NCI-H524 treated with DMSO at 0.1 percent for 48 hours (cell line): ENCODE measurements around the gene LORICRIN.

Experiments used
- DNase-seq: peaks from one replicate; lab custom pipeline; 2025; lab: John Stamatoyannopoulos, UW

Gene LORICRIN

GRCh38 chr1:153250166-153250565 lies 9.3 kb upstream of the LORICRIN start:
- DNase-seq: no peak

- DNase-seq: no peak
Observed at GRCh38 chr1:153251087-153251486, 8.4 kb upstream of the LORICRIN start.

GRCh38 chr1:153251562-153251961 lies 7.9 kb upstream of the LORICRIN start:
- DNase-seq: no peak

GRCh38 chr1:153251988-153252387 lies 7.5 kb upstream of the LORICRIN start:
- peak; percentile 77 for DNase-seq

GRCh38 chr1:153253076-153253475 lies 6.4 kb upstream of the LORICRIN start:
- no peak for DNase-seq

DNA sequence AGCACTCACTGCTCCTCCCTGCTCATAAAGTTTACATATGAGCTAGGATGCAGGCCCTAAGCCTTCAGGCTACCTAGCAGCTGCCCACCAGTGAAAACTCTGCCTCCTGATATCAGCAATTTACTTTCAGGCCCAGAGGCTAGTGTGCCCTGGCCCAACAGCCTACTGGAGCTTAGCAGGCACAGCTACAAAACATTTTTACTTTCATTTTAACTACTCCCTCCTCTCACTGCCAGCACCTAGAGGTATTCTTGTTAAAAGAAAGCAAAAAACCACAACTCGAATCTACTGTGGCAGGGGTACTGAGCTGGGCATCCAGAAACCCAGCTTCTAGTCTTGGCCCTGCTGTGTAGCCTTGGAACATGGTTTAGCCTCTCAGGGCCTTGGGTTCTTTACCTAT lies 5.8 kb upstream of the LORICRIN start:
- no peak for DNase-seq

DNA sequence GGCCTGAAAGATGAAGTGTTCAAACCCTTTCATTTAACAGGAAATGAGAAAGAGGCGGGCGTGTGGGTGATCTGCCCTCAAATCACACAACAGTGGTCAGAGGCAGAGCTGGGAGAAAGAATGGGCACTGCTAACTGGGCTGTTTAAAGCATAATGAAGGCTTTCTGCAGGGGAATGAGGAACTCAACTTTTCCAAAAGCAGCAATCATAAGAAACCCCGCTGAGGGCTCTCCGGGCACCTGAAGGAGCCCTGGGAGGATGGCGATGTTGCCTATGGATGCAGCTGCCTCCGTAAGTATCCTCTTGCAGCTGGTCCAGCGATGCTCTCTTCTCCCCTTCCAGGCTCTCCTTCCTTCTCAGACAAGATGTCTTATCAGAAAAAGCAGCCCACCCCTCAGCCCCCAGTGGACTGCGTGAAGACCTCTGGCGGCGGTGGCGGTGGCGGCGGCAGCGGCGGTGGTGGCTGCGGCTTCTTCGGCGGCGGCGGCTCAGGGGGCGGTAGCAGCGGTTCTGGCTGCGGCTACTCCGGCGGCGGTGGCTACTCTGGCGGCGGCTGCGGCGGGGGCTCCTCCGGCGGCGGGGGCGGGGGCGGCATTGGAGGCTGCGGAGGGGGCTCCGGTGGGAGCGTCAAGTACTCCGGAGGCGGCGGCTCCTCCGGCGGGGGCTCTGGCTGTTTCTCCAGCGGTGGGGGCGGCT lies 1.2 kb downstream of the LORICRIN start:
- DNase-seq: no peak

DNA sequence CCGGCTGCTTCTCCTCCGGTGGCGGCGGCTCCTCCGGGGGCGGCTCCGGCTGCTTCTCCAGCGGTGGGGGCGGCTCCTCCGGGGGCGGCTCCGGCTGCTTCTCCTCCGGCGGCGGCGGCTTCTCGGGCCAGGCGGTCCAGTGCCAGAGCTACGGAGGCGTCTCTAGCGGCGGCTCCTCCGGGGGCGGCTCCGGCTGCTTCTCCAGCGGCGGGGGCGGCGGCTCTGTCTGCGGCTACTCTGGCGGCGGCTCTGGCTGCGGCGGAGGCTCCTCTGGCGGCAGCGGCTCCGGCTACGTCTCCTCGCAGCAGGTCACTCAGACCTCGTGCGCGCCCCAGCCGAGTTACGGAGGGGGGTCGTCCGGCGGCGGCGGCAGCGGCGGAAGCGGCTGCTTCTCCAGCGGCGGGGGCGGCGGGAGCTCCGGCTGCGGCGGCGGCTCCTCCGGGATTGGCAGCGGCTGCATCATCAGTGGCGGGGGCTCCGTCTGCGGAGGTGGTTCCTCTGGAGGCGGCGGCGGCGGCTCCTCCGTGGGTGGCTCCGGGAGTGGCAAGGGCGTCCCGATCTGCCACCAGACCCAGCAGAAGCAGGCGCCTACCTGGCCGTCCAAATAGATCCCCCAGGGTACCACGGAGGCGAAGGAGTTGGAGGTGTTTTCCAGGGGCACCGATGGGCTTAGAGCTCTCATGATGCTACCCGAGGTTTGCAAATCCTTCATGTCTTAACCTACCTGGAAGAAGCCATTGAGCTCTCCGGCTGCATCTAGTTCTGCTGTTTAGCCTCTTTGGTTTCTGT lies 2.0 kb downstream of the LORICRIN start:
- no peak for DNase-seq

DNA sequence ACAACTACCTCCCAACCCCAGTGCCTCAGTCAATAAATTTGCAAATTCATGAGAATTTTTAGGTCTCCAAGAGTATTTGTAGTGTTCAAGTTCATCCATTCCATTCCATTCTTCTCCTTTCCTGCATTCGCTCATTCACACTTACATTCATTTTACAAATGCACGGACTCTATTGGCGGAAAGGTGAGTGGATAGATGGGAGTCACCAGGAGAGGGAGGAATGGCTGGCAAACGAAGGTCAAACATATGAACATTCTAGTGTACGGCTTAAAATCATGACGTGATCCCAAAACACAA lies 2.5 kb downstream of the LORICRIN start:
- no peak for DNase-seq

DNA sequence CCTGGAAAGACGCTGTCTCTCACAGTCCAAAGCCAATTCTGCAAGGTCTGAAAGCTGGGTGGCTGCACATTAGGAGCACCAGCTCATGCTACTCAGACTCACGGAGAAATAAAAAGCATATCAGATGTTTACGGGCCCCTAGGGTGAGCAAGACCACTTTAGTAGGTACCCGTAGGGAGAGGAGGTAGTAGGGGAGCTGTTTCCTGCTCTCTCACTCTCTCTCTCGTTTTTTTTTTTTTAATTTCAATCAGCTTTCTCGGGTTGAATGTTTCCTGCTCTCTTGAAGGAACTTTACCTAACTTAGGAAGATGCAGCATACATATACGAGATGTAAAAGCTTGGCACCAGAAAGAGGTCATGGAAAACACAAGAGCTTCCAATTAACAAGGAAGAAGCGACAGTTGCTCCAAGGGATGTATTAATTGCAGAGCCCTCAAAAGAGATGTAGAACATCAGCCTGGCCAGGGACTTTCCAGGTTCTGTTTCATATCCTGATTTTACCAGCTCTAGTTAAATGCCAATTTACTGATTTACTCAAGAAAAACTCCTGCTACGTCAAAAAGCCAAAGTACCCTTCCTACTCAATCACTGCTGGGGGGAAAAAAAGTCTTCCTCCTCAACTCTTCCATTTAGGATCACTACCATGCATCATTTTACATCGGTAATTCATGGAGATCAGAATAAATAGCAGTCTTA lies 3.1 kb downstream of the LORICRIN start:
- no peak for DNase-seq

DNA sequence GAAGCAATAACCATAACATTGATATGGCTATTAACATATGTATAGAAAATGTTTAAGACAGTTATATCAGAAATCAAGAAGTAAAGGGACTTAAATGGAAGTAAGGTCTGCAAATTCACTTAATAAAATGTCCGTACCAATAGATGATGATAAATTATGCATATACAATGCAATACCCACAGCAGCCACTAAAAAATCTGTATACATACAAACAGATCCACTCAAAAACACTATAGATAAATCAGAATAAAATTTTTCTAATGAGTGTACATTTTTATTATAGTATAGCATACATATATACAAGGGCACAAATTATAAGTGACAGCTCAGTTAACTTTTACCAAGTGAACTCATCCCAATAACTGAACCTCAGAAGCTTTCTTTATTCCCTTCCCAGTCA lies 6.0 kb downstream of the LORICRIN start:
- DNase-seq: no peak

- DNase-seq: peak; percentile 56
Observed at GRCh38 chr1:153271711-153272110, 12.2 kb downstream of the LORICRIN start.

DNA sequence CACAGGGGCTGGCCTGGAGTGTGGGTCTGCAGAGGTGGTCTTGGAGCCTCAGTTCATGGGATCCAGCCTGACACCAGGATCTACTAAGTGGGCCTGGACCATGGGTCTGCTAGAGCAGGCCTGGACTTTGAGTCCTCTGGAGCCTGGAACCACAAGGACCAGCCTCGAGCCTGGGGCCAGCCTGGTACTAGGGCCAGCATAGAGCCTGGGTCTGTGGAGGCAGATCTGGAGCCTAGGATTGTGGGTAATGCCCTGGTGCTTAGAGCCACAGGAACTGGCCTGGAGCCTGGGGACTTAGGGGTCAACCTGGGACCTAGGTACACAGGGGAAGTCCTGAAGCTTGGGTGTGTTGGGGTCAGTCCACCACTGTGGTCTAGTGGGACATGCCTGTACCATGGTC lies 12.7 kb downstream of the LORICRIN start:
- DNase-seq: no peak

DNA sequence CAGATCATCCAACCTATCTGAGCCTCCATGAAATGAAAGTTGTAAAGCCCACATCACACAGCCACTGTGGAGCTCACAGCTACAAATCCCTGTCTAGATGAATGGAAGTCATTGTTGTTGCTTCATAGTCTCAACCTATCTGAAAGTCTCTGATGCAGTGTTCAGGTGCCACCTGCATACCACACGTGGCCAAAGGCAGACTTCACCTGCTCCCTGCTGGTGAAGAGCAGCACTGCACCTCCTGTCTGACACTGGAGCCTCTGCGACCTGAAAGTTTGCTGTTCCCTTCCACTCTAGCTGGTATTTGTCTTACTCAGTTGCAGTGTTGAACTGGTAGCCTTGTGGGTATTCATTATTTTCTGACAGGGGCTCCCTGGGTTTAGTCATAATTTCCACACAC lies 18.4 kb downstream of the LORICRIN start:
- DNase-seq: no peak

- DNase-seq: no peak
Observed at GRCh38 chr1:153288634-153289275, 29.3 kb downstream of the LORICRIN start.

DNA sequence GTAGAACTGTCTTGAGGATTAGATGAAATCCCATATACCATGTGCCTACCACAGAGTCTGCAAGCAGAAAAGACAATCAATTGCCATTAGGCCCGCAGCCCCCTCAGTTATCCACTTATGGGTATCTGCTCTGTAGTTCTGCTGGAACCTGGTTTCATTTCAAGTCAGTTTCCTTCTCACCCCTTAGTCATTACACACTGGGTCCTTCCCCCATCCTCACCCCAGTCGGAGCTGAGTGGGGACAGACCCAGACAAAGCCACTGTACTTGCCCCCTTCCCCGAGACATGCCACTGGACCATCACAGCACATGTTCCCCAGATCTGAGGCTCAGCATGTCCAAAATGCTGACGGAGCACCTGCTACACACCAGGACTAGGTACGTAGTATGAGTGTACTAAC lies 32.0 kb downstream of the LORICRIN start:
- no peak for DNase-seq

GRCh38 chr1:153292185-153292584 lies 32.7 kb downstream of the LORICRIN start:
- no peak for DNase-seq

- DNase-seq: no peak
Observed at GRCh38 chr1:153292740-153293479, 33.4 kb downstream of the LORICRIN start.

DNA sequence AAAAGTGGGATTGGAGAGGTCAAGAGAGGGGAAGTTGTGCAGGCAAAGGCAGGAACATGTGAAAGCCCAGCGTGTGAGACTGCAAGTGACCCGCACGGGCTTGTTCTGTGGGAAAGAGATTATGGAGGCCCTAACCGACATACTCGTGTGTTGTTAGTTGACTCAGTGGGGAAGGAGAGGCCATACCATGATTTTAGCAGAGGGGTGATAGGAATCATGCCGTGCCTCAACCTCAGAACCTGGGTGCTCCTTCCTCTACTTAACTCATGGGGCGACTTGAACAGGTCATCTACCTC lies 33.9 kb downstream of the LORICRIN start:
- no peak for DNase-seq

DNA sequence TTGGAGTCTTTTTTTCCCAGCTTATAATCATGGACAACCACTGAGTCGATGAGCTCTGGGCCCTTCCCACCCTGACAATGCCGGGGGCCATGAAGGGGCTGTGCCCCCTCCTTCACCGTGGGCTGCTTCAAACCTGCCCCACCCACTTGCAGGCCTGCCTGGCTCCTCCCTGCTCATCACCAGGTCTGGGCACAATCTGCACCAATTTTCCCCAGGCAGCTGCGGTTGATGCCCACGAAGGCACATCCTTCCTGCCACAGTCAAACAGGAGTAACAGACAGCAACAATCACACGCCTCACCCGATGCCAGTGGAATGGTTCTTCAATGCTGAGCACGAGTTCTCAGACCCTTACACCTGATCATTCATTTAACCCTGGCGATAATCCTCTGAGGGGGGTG lies 34.4 kb downstream of the LORICRIN start:
- no peak for DNase-seq

GRCh38 chr1:153302308-153302707 lies 42.8 kb downstream of the LORICRIN start:
- DNase-seq: no peak

DNA sequence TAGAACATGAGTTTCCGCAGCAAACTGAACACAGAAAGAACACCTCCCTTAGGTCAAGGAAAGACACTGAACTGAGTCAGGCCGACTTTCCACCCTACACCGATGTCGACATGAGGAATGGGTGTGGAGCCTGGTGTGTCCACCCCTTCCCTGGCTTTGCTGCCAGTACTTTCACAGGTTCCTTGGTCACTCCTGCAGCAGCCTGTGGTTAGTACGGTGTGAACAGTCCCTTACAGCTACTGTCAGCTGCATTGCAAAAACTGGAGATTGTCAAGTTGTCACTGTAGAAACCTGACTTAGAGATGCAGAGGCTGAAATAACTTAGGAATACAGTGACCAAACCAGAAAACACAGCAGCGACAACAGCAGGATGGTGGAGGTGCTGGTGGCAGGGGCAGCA lies 46.2 kb downstream of the LORICRIN start:
- DNase-seq: no peak
